ENCODE measurements around the gene ARHGEF17. TPM values are rescaled to one million over a fixed set of nuclear protein-coding genes. Genes with fewer than 3 reads are reported as not detected.

The ARHGEF17 gene
- total and polyA plus RNA-seq, 2 experiments from 2014 or later: 30.2 to 35.6 TPM

DNA sequence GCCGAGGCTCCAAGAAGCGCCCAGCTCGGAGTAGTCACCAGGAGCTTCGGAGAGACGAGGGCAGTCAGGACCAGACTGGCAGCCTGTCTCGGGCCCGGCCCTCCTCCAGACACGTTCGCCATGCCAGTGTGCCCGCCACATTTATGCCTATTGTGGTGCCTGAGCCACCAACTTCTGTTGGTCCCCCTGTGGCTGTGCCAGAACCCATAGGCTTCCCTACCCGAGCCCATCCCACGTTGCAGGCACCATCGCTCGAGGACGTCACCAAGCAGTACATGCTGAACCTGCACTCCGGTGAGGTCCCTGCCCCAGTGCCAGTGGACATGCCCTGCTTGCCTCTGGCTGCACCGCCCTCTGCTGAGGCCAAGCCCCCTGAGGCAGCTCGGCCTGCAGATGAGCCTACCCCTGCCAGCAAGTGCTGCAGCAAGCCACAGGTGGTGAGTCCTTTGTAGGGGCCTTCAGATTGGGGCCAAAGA is 3.4 kb downstream of the ARHGEF17 start:
- H2AFZ ChIP-seq: no peak overlapping the region
- H3K27ac ChIP-seq: no peak overlapping the region
- H3K4me1 ChIP-seq (ENCODE audit: insufficient read depth): peaks cover 74% of the 10 kb centered on the region
- H3K36me3 ChIP-seq (replicated peaks; ENCODE audit: insufficient read depth, low read depth): no peaks in the 10 kb centered on the region
- TF ChIP-seq EZH2 (IDR thresholded peaks at IDR 0.05; ENCODE audit: borderline replicate concordance): no peak
- TF ChIP-seq EZH2phosphoT487 (IDR thresholded peaks at IDR 0.05; ENCODE audit: low read depth, severe bottlenecking, unreplicated experiment): no peak
- TF ChIP-seq, protein P1, sequence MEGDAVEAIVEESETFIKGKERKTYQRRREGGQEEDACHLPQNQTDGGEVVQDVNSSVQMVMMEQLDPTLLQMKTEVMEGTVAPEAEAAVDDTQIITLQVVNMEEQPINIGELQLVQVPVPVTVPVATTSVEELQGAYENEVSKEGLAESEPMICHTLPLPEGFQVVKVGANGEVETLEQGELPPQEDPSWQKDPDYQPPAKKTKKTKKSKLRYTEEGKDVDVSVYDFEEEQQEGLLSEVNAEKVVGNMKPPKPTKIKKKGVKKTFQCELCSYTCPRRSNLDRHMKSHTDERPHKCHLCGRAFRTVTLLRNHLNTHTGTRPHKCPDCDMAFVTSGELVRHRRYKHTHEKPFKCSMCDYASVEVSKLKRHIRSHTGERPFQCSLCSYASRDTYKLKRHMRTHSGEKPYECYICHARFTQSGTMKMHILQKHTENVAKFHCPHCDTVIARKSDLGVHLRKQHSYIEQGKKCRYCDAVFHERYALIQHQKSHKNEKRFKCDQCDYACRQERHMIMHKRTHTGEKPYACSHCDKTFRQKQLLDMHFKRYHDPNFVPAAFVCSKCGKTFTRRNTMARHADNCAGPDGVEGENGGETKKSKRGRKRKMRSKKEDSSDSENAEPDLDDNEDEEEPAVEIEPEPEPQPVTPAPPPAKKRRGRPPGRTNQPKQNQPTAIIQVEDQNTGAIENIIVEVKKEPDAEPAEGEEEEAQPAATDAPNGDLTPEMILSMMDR (IDR thresholded peaks at IDR 0.05; ENCODE audit: poor library complexity): no peak
- no peaks in the 10 kb centered on the region for H3K9me2 ChIP-seq (replicated peaks; ENCODE audit: insufficient read depth)
- H3K27me3 ChIP-seq: no peaks in the 10 kb centered on the region
- H3K9me3 ChIP-seq (ENCODE audit: low read depth): no peaks in the 10 kb centered on the region
- no peak overlapping the region for H3K4me3 ChIP-seq
- H3K79me2 ChIP-seq: peaks cover 77% of the 10 kb centered on the region
- DNase-seq (ENCODE audit: low spot score): no peak
- peak overlapping the region; percentile 85 for H3K4me2 ChIP-seq
- peaks cover 70% of the 10 kb centered on the region for H4K20me1 ChIP-seq (ENCODE audit: insufficient read depth, poor library complexity, severe bottlenecking)
- WGBS (ENCODE audit: low lambda C conversion rate, missing lambda C conversion rate): 89% methylated on average over 18 of the region's 18 CpGs

DNA sequence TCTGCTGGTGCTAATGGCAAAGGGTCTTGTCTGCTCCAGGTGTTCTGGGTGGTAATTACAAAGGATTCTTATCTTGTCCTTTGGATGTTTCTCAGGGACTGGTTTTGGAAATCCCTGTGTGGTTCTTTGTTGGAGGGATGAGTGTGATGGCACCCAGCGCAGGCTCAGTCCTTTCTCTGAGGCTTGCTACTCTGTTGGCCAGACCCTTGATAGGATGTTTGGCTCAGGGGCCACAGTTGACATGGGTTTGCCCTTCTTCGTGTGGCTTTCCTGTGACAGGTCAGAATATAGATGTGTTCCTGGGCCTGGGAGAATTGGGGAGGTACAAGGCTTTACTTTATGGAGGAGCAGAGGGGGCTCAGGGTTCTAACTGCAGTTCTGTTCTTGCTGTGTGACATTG is 4.0 kb downstream of the ARHGEF17 start:
- Histone ChIP-seq H3K4me1 (ENCODE audit: insufficient read depth) (peaks cover 68% of the 10 kb centered on the region), H3K9me2 (replicated peaks; ENCODE audit: insufficient read depth) (no peaks in the 10 kb centered on the region), H3K79me2 (peaks cover 83% of the 10 kb centered on the region), H3K9me3 (ENCODE audit: low read depth) (no peaks in the 10 kb centered on the region), H4K20me1 (ENCODE audit: insufficient read depth, poor library complexity, severe bottlenecking) (peaks cover 70% of the 10 kb centered on the region), H3K36me3 (replicated peaks; ENCODE audit: insufficient read depth, low read depth) (no peaks in the 10 kb centered on the region), H3K27me3 (no peaks in the 10 kb centered on the region), H3K4me3 (peak overlapping the region; percentile 24), H2AFZ (no peak overlapping the region), H3K27ac (peak overlapping the region; percentile 55), H3K4me2 (peak overlapping the region; percentile 85)
- no peak for TF ChIP-seq EZH2 (IDR thresholded peaks at IDR 0.05; ENCODE audit: borderline replicate concordance)
- 80% methylated on average over 2 of the region's 2 CpGs for WGBS (ENCODE audit: low lambda C conversion rate, missing lambda C conversion rate)
- DNase-seq (ENCODE audit: low spot score): no peak

DNA sequence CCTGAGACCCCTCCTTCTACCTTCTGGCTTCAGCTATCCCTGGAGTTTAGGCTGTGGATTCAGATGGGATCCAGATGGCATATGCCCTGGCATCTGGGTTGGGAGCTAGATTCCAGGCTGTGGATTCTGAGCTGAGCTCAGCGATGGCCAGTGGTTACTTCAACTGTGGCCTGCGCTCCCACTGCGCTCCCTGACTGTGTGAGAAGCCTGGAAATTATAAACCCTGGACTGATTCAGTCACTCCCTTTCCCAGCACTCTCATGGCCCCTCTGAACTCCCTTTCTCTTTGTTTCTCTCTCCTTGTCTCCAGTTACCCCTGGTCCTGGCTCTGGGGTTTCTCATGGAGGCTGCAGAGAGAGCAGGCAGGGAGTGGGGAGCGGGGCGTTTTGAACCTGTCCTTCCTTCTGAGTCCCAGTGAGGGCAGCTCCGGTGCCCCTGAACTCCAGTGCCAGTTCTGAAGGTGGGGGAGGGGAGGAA is 4.8 kb downstream of the ARHGEF17 start:
- 77% methylated on average over 6 of the region's 6 CpGs for WGBS (ENCODE audit: low lambda C conversion rate, missing lambda C conversion rate)
- H3K36me3 ChIP-seq (replicated peaks; ENCODE audit: insufficient read depth, low read depth): no peaks in the 10 kb centered on the region
- peak overlapping the region; percentile 85 for H3K4me2 ChIP-seq
- peak overlapping the region; percentile 24 for H3K4me3 ChIP-seq
- H2AFZ ChIP-seq: no peak overlapping the region
- H3K9me2 ChIP-seq (replicated peaks; ENCODE audit: insufficient read depth): no peaks in the 10 kb centered on the region
- no peak for DNase-seq (ENCODE audit: low spot score)
- no peaks in the 10 kb centered on the region for H3K27me3 ChIP-seq
- TF ChIP-seq, protein P1 (IDR thresholded peaks at IDR 0.05; ENCODE audit: poor library complexity): no peak
- TF ChIP-seq EZH2 (IDR thresholded peaks at IDR 0.05; ENCODE audit: borderline replicate concordance) (no peak), EZH2phosphoT487 (IDR thresholded peaks at IDR 0.05; ENCODE audit: low read depth, severe bottlenecking, unreplicated experiment) (no peak)
- H3K79me2 ChIP-seq: peaks cover 91% of the 10 kb centered on the region
- H4K20me1 ChIP-seq (ENCODE audit: insufficient read depth, poor library complexity, severe bottlenecking): peaks cover 75% of the 10 kb centered on the region
- peak overlapping the region; percentile 55 for H3K27ac ChIP-seq
- H3K9me3 ChIP-seq (ENCODE audit: low read depth): no peaks in the 10 kb centered on the region
- peaks cover 74% of the 10 kb centered on the region for H3K4me1 ChIP-seq (ENCODE audit: insufficient read depth)

DNA sequence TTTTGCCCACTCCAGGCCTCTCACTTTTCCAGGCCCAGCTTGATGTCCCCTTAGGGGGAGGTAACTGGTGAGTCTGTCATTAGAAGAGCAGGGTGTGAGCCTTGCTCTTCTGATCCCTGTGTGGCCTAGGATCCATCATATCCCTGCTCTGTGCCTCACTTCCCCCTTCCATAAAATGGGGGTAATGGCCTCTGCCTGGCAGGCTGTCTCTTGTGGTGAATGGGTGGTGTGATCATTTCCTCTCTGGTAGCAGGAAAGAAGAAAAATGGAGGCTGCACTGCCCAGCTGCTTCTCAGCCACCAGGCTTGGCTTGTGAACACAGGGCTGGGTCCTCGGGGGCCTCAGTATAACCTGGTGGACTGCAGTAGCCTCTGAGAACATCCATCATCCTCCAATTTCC is 5.6 kb downstream of the ARHGEF17 start:
- no peaks in the 10 kb centered on the region for H3K36me3 ChIP-seq (replicated peaks; ENCODE audit: insufficient read depth, low read depth)
- H3K4me1 ChIP-seq (ENCODE audit: insufficient read depth): peaks cover 74% of the 10 kb centered on the region
- peak overlapping the region; percentile 85 for H3K4me2 ChIP-seq
- 65% methylated on average over 1 of the region's 1 CpG for WGBS (ENCODE audit: low lambda C conversion rate, missing lambda C conversion rate)
- TF ChIP-seq EZH2 (IDR thresholded peaks at IDR 0.05; ENCODE audit: borderline replicate concordance) (no peak), EZH2phosphoT487 (IDR thresholded peaks at IDR 0.05; ENCODE audit: low read depth, severe bottlenecking, unreplicated experiment) (no peak)
- TF ChIP-seq, protein P1 (IDR thresholded peaks at IDR 0.05; ENCODE audit: poor library complexity): no peak
- H3K4me3 ChIP-seq: no peak overlapping the region
- H3K27me3 ChIP-seq: no peaks in the 10 kb centered on the region
- no peaks in the 10 kb centered on the region for H3K9me3 ChIP-seq (ENCODE audit: low read depth)
- H4K20me1 ChIP-seq (ENCODE audit: insufficient read depth, poor library complexity, severe bottlenecking): peaks cover 82% of the 10 kb centered on the region
- DNase-seq (ENCODE audit: low spot score): no peak
- peak overlapping the region; percentile 55 for H3K27ac ChIP-seq
- no peak overlapping the region for H2AFZ ChIP-seq
- H3K9me2 ChIP-seq (replicated peaks; ENCODE audit: insufficient read depth): no peaks in the 10 kb centered on the region
- H3K79me2 ChIP-seq: peaks cover 95% of the 10 kb centered on the region
